Measurements from ENCODE around the gene HPD. TPM values are rescaled to one million over a fixed set of nuclear protein-coding genes. Genes with fewer than 3 reads are reported as not detected.
"Not testable (repeated sequence)": the region's sequence is repeated elsewhere in the genome, so short reads cannot be mapped to it uniquely, and the experiment has no call there.

Gene HPD
- total RNA-seq, 6 experiments from 2014 or later, result 649 to 1,803 (median 1,080) TPM

DNA sequence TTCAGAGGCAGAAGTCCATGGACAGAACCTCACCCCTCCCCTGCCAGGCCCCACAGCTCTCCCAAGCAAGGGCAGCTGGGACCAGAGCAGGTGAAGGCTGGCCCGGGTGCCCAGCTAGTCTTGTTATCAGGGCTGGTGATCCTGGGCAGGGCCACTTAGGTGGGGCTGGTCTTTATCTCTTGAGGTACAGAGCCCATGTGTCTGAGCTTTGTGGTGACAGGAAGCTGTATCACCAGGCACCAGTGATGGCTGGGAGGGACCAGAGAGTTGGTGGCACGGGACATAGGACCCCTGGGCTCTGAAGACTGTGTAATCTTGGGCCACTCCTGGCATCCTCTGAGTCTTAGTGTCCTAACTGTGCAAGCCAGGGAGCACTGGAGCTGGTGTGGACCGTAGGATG lies 12.8 kb upstream of the HPD start:
- intact Hi-C loops (cut with DNase I), result no loop called here
- Histone ChIP-seq H3K27ac (no peak overlapping the region), H3K36me3 (no peaks in the 10 kb centered on the region), H3K4me1 (peaks cover 0 to 15% (median 7%) of the 10 kb centered on the region in 4 donors), H3K27me3 (no peaks in the 10 kb centered on the region), H3K9me3 (no peaks in the 10 kb centered on the region), H3K4me3 (no peak overlapping the region)
- TF ChIP-seq, protein P1, sequence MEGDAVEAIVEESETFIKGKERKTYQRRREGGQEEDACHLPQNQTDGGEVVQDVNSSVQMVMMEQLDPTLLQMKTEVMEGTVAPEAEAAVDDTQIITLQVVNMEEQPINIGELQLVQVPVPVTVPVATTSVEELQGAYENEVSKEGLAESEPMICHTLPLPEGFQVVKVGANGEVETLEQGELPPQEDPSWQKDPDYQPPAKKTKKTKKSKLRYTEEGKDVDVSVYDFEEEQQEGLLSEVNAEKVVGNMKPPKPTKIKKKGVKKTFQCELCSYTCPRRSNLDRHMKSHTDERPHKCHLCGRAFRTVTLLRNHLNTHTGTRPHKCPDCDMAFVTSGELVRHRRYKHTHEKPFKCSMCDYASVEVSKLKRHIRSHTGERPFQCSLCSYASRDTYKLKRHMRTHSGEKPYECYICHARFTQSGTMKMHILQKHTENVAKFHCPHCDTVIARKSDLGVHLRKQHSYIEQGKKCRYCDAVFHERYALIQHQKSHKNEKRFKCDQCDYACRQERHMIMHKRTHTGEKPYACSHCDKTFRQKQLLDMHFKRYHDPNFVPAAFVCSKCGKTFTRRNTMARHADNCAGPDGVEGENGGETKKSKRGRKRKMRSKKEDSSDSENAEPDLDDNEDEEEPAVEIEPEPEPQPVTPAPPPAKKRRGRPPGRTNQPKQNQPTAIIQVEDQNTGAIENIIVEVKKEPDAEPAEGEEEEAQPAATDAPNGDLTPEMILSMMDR (IDR thresholded peaks at IDR 0.05), result no peak
- TF ChIP-seq POLR2A (IDR thresholded peaks at IDR 0.05), result no peak
- DNase-seq (no peak), ATAC-seq (no peak)
- 86% methylated on average over 1 of the region's 3 CpGs for WGBS (ENCODE audit: insufficient coverage, low coverage, low lambda C conversion rate, missing lambda C conversion rate)

DNA sequence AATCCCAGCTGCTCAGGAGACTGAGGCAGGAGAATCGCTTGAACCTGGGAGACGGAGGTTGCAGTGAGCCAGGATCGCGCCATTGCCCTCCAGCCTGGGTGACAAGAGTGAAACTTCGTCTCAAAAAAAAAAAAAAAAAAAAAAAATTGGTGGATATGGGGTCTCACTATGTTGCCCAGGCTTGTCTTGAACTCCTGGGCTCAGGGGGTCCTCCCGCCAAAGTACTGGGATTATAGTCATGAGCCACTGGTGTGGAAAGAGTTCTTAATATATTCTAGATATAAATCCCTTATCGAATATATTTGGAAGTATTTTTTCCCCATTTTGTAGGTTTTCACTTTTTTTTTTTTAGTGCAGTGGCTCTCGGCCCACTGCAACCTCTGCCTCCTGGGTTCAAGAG lies 10.6 kb upstream of the HPD start:
- H3K4me3 ChIP-seq; H3K27me3 ChIP-seq; intact Hi-C loops (cut with DNase I); ATAC-seq; H3K9me3 ChIP-seq; H3K27ac ChIP-seq; DNase-seq; H3K4me1 ChIP-seq; H3K36me3 ChIP-seq: not testable (repeated sequence)
- WGBS (ENCODE audit: insufficient coverage, low coverage, low lambda C conversion rate, missing lambda C conversion rate), result 95% methylated on average over 8 of the region's 8 CpGs

DNA sequence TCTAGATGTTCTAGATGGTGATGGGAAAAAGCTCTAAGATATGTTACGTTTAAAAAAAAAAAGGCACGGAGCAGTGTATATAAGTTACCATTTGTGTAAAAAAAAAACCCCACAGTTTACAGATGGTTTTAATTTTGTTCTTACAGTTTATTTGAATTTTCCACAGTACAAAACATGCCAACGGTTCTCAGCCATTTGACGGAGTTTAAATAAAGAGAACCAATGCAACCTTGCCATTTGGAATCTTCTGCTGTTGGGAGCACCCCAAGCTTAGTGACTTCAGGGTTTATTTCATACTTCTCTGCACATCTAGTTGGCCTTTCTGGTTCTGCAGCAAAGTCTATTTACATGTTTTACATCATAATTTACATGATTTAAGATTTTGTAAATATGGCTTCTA lies 7.7 kb upstream of the HPD start:
- H3K4me1 ChIP-seq, result peaks cover 0 to 14% (median under 1%) of the 10 kb centered on the region in 4 donors
- ATAC-seq, result no peak
- intact Hi-C loops (cut with DNase I), result no loop called here
- no peaks in the 10 kb centered on the region for H3K9me3 ChIP-seq
- WGBS (ENCODE audit: insufficient coverage, low coverage, low lambda C conversion rate, missing lambda C conversion rate), result 86% methylated on average over 4 of the region's 4 CpGs
- H3K36me3 ChIP-seq, result no peaks in the 10 kb centered on the region
- no peaks in the 10 kb centered on the region for H3K27me3 ChIP-seq
- no peak overlapping the region for H3K4me3 ChIP-seq
- no peak for DNase-seq
- no peak overlapping the region for H3K27ac ChIP-seq
- TF ChIP-seq POLR2A (IDR thresholded peaks at IDR 0.05), result no peak
- TF ChIP-seq, protein P1 (IDR thresholded peaks at IDR 0.05), result no peak

DNA sequence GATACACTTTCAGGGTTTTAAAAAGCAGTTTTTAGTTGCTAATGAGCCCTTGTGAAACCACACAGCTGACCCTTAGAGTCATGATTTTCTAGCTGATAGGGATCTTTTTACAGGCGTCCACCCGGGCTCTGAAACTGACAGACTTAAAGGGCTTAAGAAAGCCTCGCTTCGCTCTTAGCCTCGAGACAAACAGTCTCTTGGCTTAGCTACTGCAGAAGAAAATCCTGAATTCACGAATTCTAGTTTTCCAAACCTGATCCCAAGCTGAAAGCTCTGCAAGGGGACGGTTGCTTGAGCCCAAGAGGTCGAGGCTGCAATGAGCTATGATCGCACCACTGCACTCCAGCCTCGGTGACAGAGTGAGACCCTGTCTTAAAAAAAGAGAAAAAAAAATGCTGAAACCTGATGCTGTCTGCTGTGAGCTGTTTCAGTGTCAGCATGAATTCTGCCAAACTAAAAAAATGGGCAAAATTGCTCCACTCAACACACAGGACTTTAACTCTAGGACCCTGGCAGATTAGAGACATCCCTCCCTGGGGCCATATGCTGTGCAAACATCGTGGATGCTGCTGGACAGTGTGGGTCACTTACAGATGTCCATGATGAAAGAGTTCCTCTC lies 3.1 kb upstream of the HPD start:
- ATAC-seq (no peak), DNase-seq (no peak)
- Histone ChIP-seq H3K36me3 (peaks cover 0 to 6% (median 0%) of the 10 kb centered on the region in 4 donors), H3K27ac (peak overlapping the region in 2 of 3 donors; percentile 91 to 98), H3K27me3 (no peaks in the 10 kb centered on the region), H3K9me3 (no peaks in the 10 kb centered on the region), H3K4me1 (peaks cover 0 to 36% (median 12%) of the 10 kb centered on the region in 4 donors), H3K4me3 (no peak overlapping the region)
- intact Hi-C loops (cut with DNase I), result no loop called here
- WGBS (ENCODE audit: insufficient coverage, low coverage, low lambda C conversion rate, missing lambda C conversion rate), result 58% methylated on average over 11 of the region's 11 CpGs
- TF ChIP-seq, protein P1 (IDR thresholded peaks at IDR 0.05), result no peak
- TF ChIP-seq POLR2A (IDR thresholded peaks at IDR 0.05), result no peak

DNA sequence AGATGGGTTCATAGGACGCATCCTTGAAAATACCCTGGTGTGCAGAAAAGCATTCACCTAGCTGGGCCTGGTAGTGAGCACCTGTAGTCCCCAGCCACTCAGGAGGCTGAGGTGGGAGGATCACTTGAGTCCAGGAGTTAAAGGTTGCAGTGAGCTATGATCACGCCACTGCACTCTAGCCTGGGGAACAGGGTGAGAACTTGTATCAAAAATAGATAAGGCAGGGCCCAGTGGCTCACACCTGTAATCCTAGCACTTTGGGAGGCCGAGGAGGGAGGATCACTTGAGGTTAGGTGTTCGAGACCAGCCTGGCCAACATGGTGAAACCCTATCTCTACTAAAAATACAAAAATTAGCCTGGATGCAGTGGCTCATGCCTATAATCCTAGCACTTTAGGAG lies 2.0 kb upstream of the HPD start:
- H3K4me3 ChIP-seq; intact Hi-C loops (cut with DNase I); H3K27me3 ChIP-seq; H3K36me3 ChIP-seq; H3K9me3 ChIP-seq; DNase-seq; ATAC-seq: not testable (repeated sequence)
- WGBS (ENCODE audit: insufficient coverage, low coverage, low lambda C conversion rate, missing lambda C conversion rate), result 93% methylated on average over 2 of the region's 4 CpGs
- H3K4me1 ChIP-seq, result peaks cover 0 to 39% (median 12%) of the 10 kb centered on the region in 4 donors
- H3K27ac ChIP-seq, result peak overlapping the region in 2 of 3 donors; percentile 91 to 98
